Inflammatory macrophage treated with lipopolysaccharide for 4 hours (primary cell): ENCODE measurements around the gene ZNF556.
"Not testable (repeated sequence)": the region's sequence is repeated elsewhere in the genome, so short reads cannot be mapped to it uniquely, and the experiment has no call there.

Experiments used
- DNase-seq: peaks from one replicate; pipeline ENCODE4 v3.0.0-alpha.2; 2020

Gene ZNF556

DNA sequence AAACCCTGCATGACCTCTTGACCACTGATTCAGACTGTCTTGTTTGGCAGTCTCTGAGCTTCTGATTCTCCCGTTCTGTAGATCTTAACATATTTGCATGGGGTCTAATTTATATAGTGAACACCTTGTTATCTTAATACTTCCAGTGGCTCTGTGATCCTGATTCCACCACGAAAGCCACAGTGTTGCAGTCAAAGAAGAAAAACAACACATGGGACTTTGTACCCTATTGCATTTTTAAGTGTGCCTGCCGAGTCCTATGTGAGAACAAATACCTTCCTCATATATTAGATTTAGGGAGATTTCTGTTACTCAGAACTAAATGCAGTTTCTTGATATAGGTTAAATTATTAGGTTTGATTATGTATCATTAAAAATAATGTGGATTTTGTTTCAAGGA, 12.3 kb upstream of the ZNF556 start:
- DNase-seq, result no peak

DNA sequence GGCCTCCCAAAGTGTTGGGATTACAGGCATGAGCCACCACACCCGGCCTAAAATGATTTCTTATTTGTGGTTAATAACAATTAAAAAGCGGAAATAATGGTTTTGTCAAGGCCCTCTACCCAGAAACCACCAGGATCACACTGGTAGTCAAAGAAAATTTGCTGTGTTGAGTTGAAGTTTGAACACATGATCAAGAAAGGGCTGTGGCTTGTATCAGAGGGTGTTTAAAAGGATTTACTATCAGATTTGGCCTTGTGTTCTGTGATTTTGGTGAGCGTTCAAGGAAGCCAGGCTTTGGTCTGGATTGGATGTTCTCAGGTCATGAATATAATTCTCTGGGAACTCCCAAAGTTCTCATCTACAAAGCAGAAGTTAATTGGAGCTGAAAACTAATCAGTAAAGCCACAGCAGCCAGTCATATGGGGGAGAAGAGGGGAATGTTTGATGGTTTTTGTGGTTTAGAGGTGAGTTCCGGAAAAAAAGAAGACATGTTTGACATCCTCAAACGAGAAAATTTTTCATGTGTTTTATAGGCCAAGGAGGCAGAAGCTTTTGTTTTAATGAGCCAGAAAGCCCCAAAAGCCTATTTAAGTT, 10.6 kb upstream of the ZNF556 start:
- DNase-seq, result no peak

DNA sequence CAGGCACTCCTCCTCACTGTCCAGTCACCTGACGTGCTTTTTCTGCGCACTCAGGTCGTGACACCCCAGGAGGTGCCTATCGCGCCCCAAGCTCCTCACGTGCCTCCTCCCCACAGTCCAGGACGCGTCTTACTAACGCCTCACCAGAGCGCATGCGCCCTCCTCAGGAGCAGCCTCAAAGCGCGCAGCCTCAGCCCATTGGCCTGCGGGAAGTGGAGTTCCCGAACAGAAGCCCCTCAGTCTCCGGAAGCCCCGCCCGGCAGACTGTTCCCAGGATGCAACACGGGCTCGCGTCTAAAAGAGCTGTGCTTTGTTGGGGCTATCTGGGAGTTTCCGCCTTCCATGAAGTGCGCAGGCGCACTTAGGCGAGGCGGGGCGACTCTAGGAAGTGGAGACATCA, 8.3 kb upstream of the ZNF556 start:
- no peak for DNase-seq

DNA sequence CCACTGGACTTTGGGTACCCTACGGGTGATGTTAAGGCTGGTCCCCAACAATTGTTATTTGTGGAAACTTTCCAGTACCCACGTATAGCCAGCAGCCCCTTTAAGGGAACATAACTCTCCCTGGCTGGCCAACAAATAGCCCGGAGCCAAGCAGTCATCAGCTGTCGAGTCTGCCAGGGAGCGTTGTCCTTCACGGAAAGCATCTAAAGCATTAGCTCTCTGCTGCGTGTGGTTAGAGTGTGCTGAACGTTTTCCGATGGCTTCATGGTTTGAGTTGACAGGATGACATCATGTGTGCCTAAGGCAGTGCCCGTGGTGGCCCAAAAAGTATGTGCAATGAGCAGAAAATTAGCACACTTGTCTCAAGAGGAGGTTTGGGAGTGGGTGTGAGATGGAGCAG, 3.3 kb upstream of the ZNF556 start:
- no peak for DNase-seq

DNA sequence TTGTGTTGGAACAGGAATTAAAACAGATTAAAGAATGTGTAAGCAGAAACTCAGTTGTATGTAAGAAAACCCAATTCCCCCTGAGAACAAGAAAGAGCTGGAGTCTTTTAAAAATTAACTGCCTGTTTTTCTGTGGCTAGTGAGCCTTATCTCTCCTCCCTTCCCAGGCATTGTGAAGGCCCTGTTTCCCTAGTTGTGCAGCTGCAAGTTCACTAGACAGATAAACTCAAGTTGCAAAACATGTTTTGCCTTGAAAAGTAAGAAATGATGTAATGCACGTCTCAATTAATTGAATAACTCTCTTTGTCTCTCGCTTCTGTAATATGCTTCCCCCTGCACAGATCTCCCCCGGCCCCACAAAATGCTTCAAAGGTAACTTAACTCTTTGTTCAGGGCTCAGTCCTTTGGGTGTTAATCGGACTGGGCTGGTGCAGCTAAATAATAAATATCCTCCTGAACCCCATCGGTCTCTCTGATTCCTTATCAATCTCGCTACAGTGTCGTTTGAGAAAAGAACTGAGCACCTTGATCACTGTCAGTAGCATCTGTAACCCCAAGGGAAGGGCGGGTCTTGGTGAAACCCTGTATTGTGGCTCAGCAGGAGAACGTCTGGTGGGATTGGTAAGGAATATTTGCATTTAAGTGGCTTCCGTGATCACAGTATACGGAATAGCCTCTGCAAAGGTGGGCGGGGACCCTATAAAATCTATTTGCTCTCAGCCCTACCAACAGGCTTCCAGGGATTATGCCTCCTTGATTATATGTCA, 1.6 kb upstream of the ZNF556 start:
- DNase-seq, result no peak

DNA sequence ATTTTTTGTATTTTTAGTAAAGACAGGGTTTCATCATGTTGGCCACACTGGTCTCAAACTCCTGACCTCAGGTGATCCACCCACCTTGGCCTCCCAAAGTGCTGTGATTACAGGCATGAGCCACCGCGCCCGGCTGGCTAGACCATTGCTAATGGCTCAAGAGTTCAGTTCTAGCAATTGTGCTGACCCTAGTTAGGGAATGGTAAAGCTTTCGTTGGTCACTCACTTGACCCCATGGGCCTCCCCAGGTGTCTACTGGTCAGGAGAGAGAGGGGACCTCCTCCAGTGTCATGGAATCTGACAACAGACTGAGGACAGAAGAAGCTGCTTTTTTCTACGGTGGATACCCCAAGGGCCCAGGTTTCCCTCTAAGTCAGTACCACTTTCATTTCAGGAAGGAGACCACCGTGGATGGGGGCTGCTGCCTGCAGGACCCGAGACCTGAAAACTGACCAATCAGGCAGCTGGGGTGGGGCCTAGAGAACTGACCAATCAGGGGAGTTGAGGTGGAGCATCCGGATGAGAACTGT, 575 bp upstream of the ZNF556 start:
- DNase-seq, result no peak

DNA sequence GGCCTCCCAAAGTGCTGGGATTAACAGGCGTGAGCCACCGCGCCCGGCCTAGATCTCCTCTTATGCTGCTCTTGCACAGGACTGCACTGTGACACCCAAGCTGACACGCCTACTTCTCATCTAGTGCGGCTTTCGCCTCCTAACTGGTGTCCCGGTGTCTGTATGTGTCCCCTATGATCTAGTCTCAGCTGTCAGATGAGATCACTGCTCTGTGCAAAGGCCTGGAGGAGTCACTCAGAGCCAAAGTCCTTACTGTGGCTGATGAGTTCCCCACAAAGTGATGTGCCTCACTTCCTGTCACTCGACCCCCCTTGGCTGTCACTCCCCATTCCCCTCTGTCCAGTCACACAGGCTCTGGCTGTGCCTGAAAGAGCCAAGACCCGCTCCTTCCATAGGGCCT, 2.5 kb downstream of the ZNF556 start:
- DNase-seq, result no peak

DNA sequence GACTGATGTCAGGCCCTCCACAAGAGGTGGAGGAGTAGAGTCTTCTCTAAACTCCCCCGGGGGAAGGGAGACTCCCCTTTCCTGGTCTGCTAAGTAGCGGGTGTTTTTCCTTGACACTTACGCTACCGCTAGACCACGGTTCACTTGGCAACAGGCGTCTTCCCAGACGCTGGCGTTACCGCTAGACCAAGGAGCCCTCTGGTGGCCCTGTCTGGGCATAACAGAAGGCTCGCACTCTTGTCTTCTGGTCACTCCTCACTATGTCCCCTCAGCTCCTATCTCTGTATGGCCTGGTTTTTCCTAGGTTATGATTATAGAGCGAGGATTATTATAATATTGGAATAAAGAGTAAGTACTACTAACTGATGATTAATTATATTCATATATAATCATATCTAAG, 5.0 kb downstream of the ZNF556 start:
- peak; percentile 26 for DNase-seq

DNA sequence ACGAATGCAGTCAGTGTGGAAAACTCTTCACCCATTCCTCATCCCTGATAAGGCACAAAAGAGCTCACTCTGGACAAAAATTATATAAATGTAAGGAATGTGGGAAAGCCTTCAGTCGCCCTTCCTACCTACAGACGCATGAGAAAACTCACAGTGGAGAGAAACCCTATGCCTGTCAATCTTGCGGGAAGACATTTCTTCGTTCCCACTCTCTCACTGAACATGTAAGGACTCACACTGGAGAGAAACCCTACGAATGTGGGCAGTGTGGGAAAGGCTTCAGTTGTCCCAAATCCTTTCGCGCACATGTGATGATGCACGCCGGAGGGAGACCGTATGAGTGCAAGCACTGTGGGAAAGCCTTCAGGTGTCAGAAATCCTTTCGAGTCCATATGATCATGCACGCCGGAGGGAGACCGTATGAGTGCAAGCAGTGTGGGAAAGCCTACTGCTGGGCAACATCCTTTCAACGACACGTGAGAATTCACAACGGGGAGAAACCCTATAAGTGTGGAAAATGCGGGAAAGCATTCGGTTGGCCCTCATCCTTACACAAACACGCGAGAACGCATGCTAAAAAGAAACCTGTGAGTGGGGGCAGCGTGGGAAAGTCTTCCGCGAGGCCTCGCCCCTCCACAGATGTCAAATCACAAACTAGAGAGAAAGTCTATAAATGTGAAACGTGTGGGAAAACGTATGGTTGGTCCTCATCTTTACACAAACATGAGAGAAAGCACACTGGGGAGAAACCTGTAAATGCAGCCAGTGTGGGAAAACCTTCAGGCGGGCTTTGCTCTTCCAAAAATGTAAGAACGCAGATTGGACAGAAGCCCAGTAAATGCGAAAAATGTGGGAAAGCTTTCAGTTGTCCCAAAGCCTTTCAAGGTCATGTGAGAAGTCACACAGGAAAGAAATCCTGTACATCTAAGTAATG, 10.5 kb downstream of the ZNF556 start:
- no peak for DNase-seq

DNA sequence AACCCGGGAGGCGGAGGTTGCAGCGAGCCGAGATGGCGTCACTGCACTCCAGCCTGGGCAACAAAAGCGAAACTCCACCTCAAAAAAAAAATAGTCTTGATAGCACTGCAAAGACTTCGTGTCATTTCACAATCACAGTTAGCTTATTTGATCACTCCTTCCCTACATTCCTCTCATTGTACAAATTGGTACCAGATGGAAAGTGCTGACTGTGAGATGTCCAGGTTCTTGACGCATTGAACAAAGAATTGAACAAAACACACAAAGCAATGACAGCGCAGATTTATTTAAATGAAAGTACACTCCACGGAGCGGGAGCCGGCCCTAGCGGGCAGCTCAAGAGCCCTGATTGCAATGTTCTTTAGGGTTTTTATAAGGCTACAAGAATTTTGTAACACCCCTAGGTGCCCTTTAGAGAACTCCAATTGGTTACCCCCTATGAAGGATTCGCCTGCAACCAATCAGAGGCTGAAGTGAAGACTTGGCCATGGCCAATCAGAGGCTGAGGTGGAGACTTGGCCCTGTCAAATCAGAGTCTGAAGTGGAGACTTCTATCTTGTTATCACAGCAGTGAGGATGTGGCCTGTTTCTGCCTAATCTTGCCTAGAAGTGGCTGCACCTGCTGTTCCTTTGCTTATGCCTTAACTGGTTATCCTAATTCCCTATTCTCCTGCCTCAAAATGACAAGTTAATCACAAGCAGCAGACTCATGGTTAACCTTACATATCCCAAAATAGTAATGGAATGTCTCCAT, 16.7 kb downstream of the ZNF556 start:
- DNase-seq, result no peak

DNA sequence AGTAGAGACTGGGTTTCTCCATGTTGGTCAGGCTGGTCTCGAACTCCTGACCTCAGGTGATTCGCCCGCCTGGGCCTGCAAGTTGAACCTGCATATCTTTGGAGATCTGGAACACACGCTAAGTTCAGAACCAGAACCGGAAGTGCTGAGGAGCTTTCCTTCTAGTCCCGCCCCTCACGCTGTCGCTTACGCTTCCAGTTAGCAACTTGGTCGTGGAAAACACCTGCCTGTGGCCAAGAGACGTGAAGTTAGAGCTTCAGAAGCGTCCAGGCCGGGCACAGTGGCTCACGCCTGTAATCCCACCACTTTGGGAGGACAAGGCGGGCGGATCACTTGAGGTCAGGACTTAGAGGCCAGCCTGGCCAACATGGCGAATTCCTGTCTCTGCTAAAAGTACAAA, 18.6 kb downstream of the ZNF556 start:
- no peak for DNase-seq

DNA sequence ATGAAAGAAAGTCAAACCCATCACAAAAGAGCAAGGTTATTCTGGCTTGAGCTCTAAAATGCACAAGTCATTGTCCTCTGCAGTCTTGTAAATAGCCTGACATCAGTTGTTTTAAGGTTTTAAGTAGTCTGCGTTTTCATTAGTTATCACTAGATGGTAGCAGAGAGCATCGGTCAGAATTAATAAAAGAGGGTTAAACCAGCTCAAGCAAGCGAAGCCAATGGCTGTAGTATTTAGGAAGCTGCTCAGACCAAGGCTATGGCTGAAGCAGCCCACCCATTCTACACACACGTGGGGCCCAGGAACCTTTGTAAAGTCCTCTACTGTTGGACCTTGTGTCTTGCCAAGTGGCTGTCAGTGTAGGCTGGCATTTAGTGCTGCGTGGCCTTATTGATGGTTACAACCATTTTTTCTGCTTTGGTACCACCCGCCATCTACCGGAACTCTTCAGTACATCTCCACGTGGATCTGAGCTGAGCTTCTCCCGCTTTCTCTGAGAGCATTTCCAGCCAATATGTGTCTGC, 20.3 kb downstream of the ZNF556 start:
- peak; percentile 54 for DNase-seq

DNA sequence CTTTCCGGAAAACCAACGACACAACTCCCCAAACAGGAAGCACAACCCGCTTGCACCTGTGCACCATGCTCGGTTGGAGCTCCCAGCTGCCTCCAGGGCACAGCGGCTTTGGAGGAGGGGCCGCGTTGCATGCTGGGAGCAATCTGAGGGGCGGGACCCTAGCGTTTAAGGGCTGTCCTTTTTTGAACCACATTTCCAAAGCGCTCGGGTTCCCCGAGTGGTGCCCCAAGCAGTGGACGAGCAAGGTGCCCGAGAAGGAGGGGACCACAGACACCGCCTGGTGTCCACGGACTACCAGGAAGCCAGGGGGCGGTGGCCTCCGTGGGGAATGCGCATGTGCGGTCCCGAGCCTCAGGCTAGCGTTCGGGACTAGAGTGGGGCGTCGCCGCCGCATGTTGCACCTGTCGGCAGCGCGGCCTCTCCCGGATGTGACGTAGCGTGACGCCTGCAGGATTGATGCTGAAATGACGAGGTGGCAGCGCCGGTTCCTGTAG, 21.6 kb downstream of the ZNF556 start:
- peak; percentile 8 for DNase-seq

DNA sequence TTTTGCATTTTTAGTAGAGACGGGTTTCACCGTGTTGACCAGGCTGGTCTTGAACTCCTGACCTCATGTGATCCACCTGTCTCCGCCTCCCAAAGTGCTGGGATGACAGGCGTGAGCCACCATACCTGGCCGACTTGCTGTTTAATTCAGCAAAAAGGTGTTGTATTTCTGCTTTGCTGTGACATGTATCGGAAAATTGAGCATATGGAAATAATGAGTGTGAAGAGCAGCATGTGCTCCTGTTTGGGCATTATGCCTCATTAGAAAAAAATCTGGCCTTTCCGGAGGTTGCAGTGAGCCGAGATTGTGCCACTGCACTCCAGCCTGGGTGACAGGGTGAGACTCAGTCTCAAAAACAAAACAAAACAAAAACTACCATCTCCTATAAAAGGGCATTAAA, 23.4 kb downstream of the ZNF556 start:
- DNase-seq, result not testable (repeated sequence)

DNA sequence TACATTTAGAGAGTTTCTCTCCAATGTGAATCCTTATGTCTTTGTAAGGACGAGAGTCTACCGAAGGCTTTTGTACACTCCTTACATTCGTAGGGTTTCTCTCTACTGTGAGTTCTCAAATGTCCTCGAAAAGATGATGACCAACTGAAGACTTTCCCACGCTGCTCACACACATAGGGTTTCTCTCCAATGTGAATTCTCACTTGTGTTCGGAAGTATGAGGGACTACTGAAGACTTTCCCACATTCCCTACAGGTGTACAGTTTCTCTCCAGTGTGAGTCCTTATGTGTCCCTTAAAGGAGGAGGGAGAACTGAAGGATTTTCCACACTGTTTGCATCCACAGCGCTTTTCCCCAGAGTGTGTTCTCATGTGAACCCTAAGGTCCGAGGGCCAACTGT, 29.6 kb downstream of the ZNF556 start:
- no peak for DNase-seq

DNA sequence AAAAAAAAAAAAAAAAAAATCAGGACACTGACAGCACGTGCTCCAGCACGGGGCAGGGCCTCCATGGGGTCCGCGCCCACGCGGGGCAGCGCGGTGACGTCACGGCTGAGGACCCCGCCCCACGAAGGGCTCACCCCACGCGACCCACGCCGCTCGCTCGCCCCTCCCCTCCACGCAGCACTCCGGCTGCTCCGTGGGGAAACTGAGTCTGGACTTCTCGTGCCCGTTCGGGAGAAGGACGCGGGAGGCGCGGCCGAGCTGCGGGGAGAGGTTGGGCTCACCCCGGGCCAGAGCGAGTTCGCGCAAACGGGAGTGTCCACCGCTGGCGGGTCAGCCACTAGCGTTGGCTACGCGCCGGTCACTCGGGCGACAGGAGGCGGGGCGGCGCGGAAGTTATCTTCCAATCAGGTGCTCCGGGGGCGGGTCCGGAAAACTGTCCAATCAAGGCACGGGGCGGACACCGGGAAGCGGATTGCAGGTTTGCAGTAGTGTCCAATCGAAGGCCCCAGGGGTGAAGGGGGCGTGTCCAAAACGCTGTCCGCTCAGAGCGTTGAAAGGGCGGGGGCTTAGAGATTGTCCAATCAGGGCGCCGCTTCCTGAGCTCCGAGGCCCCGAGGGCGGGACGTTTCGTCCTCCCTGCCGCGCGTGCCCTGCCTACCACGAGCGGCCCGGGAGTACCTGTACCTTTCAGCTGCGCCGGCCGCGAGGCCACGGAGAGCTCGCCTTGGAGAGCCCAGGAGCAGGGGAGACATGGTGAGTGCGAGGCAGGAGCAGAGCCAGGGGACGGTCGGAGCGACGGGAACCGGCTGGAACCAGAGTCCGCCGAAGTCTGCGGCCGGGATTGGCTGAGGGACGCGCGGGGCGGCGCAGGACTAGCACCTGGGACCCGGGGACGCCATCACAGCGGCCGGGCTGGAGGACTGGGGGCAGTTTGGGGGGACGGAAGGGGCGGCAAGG, 33.4 kb downstream of the ZNF556 start, which contains the start of gene ZNF57:
Gene ZNF57, plus strand, starts transcription at position 633 of the 957 bp plus-strand sequence. Its CDS starts 118 bp downstream, at position 751.
- peak; percentile 100 for DNase-seq

DNA sequence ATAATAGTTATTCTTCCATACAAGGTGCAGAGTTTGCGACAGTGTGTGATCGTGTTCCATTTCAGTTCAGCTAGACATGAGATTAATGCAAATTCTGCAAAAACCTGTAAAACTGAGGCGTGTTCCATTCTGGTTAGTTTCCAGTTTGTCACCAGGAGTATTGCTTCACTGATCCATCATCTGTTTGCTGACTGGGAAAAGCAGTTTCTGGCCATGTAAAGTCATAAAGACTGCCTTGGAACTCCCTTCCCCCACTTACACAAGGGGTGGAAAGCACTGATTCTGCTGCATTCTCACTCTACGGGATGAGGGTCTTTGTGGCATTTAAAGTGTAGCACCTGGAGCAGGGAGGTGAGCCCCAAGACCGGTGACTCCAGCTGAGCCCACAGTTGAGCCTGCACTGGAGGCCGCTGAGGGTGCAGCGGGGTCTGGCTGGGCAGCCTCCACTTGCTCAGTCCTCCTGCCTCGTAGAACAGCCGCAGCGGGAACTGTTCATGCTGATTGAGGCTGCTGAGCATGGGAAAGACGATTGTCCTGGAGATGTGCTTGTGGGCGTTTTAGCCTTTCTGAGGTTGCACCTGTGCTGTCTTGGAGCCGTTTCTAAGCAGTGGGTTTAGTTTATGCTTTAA, 35.6 kb downstream of the ZNF556 start:
- no peak for DNase-seq

DNA sequence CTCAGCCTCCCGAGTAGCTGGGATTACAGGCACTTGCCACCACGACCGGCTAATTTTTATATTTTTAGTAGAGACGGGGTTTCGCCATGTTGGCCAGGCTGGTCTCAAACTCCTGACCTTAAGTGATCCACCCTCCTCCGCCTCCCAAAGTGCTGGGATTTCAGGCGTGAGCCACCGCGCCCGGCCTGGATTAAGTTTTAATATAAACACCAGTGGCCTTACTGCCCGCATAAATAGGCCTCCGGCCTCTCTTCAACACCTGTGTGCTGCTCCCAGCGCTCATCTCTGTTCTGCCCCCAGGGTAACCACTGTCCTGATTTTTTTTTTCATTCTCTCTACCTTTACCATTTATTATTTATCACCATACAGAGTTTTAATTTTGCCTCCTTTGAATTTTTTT, 36.2 kb downstream of the ZNF556 start:
- DNase-seq, result not testable (repeated sequence)

DNA sequence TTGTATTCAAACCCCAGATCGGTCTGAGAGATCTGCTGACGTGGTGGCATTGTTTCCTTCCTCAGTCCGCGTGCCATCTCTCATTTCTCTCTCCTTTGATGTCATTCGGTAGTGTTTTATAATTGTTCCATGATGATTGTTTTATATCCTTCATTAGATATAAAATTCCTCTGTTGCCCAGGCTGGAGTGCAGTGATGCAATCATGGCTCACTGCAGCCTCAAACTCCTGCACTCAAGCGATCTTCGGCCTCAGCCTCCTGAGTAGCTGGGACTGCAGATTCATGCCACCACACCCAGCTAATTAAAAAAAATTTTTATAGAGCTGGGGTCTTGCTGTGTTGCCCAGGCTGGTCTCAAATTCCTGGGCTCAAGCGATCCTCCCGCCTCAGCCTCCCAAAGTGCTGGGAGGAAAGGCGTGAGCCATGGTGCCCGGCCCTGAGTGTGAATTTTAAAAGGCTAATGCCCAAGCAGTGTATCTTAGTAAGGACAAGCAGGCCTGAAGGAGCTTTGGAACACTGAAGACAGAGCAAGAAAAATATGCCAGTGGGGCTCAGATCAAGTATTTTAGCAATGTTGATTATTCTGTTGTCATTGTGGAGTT, 38.9 kb downstream of the ZNF556 start:
- DNase-seq, result no peak

DNA sequence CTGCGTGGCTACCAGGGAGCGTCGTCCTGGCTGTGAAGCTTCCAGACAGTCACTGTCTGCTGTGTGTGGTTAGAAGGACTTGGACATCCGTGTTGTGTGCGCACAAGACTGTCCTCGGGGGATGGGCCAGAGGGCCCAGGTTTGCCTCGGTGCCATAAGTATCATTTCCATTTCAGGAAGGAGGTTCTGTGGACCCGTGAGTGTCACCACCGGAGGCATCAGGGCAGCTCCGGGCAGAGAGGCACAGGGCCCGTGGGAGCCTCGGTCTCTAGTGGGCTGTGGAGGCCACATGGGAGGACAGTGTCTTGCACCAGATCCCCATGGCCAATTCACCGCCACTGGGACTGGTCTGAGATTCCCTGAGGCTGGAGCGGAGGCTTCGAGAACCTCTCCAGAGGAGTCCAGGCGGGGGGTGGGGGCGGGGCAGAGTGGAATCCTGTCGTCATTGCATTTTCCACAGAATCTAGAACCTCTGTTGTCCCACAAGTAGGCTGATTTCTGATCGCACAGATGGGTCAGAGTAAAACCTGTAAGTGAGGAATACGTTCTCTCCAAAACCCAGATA, 39.6 kb downstream of the ZNF556 start:
- no peak for DNase-seq
